WTC11 (cell line): ENCODE measurements around the gene DRD2. TPM values are rescaled to one million over a fixed set of nuclear protein-coding genes. Genes with fewer than 3 reads are reported as not detected.
A peak's percentile ranks its signal among the peaks of the same experiment; 100 is the strongest.

Experiments used
- ATAC-seq: fragments of 200-7000 bp; cut with Tn5 transposase; 2 replicates; pipeline ENCODE4 v1.10.0; 2021; ENCODE audit warnings: mild to moderate bottlenecking, moderate library complexity
- CTCF ChIA-PET: fragments of 300-600 bp; sonication (Branson Sonifier 250); formaldehyde crosslinking; loops from one replicate; lab custom pipeline; 2021; ENCODE audit warnings: antibody characterized with exemption; lab: Charles Lee
- POLR2A ChIA-PET: fragments of 350-600 bp; sonication (Branson Sonifier 250); formaldehyde crosslinking; loops from one replicate; lab custom pipeline; 2021; ENCODE audit warnings: antibody characterized with exemption; lab: Charles Lee
- DNase-seq: peaks from one replicate; pipeline ENCODE4 v3.0.0; 2021; ENCODE audit warnings: low spot score
- H3K27ac Mint-ChIP-seq: 2 replicates; pipeline ENCODE4 v1.8.0; 2021; ENCODE audit warnings: mixed read lengths
- H3K27me3 Mint-ChIP-seq: 2 replicates; pipeline ENCODE4 v1.8.0; 2021; ENCODE audit warnings: low read depth, mild to moderate bottlenecking, moderate library complexity, mixed read lengths
- H3K36me3 Mint-ChIP-seq: 2 replicates; pipeline ENCODE4 v1.8.0; 2021; ENCODE audit warnings: mixed read lengths
- H3K4me1 Mint-ChIP-seq: 2 replicates; pipeline ENCODE4 v1.8.0; 2022; ENCODE audit warnings: mixed read lengths
- H3K4me3 Mint-ChIP-seq: 2 replicates; pipeline ENCODE4 v1.8.0; 2021; ENCODE audit warnings: mild to moderate bottlenecking, moderate library complexity, mixed read lengths
- H3K9me3 Mint-ChIP-seq: 2 replicates; pipeline ENCODE4 v1.8.0; 2021; ENCODE audit warnings: mixed read lengths
- ATF1 ChIP-seq: sonication (generic); formaldehyde crosslinking; IDR thresholded peaks from 2 replicates; pipeline ENCODE4 v1.8.1; 2023; ENCODE audit warnings: mild to moderate bottlenecking, moderate library complexity, missing genetic modification reagents
- ATF2 ChIP-seq: sonication (generic); formaldehyde crosslinking; IDR thresholded peaks from 2 replicates; pipeline ENCODE4 v1.8.1; 2022; ENCODE audit warnings: low read depth, missing genetic modification reagents, borderline replicate concordance
- CREM ChIP-seq: sonication (generic); formaldehyde crosslinking; IDR thresholded peaks from 2 replicates; pipeline ENCODE4 v1.8.1; 2022; ENCODE audit warnings: mild to moderate bottlenecking, missing genetic modification reagents, moderate library complexity
- E2F4 ChIP-seq: sonication (generic); formaldehyde crosslinking; IDR thresholded peaks from 2 replicates; pipeline ENCODE4 v1.8.1; 2022; ENCODE audit warnings: low read depth, mild to moderate bottlenecking, moderate library complexity, missing genetic modification reagents, borderline replicate concordance
- EMX1 ChIP-seq: fragments of 250-450 bp; sonication (Bioruptor Pico); IDR thresholded peaks from 2 replicates; pipeline ENCODE4 v1.8.0; 2021; ENCODE audit warnings: mild to moderate bottlenecking
- JAZF1 ChIP-seq: fragments of 250-450 bp; sonication (Bioruptor Pico); IDR thresholded peaks from 2 replicates; pipeline ENCODE4 v1.9.0; 2021; ENCODE audit warnings: moderate library complexity, mild to moderate bottlenecking, inconsistent platforms
- MXD4 ChIP-seq: fragments of 250-450 bp; sonication (Bioruptor Pico); IDR thresholded peaks from 2 replicates; pipeline ENCODE4 v1.8.0; 2021; ENCODE audit warnings: mild to moderate bottlenecking, moderate library complexity, borderline replicate concordance
- MYBL2 ChIP-seq: sonication (generic); formaldehyde crosslinking; IDR thresholded peaks from 2 replicates; pipeline ENCODE4 v1.8.1; 2023; ENCODE audit warnings: mild to moderate bottlenecking, moderate library complexity, missing genetic modification reagents
- OVOL2 ChIP-seq: fragments of 250-450 bp; sonication (Bioruptor Pico); IDR thresholded peaks from 2 replicates; pipeline ENCODE4 v1.9.0; 2021; ENCODE audit warnings: mild to moderate bottlenecking, borderline replicate concordance
- RELA ChIP-seq: sonication (generic); formaldehyde crosslinking; IDR thresholded peaks from 2 replicates; pipeline ENCODE4 v1.8.1; 2022; ENCODE audit warnings: missing genetic modification reagents, mild to moderate bottlenecking, borderline replicate concordance
- RORB ChIP-seq: fragments of 250-450 bp; sonication (Bioruptor Pico); IDR thresholded peaks from 2 replicates; pipeline ENCODE4 v1.9.0; 2021; ENCODE audit warnings: mild to moderate bottlenecking
- SMAD4 ChIP-seq: sonication (generic); formaldehyde crosslinking; IDR thresholded peaks from 2 replicates; pipeline ENCODE4 v1.8.0; 2022; ENCODE audit warnings: mild to moderate bottlenecking, missing genetic modification reagents
- ZNF138 ChIP-seq: sonication (generic); formaldehyde crosslinking; conservative IDR thresholded peaks from 2 replicates; pipeline ENCODE4 v1.8.1; 2022; ENCODE audit warnings: mild to moderate bottlenecking, moderate library complexity, missing genetic modification reagents
- ZNF232 ChIP-seq: sonication (generic); formaldehyde crosslinking; IDR thresholded peaks from 2 replicates; pipeline ENCODE4 v1.8.0; 2022; ENCODE audit warnings: mild to moderate bottlenecking, missing genetic modification reagents
- ZNF281 ChIP-seq: sonication (generic); formaldehyde crosslinking; IDR thresholded peaks from 2 replicates; pipeline ENCODE4 v1.8.0; 2023; ENCODE audit warnings: mild to moderate bottlenecking, missing genetic modification reagents
- ZNF317 ChIP-seq: sonication (generic); formaldehyde crosslinking; IDR thresholded peaks from 2 replicates; pipeline ENCODE4 v1.8.1; 2023; ENCODE audit warnings: low read depth, mild to moderate bottlenecking, moderate library complexity, missing genetic modification reagents, borderline replicate concordance
- ZNF423 ChIP-seq: fragments of 250-450 bp; sonication (Bioruptor Pico); IDR thresholded peaks from 2 replicates; pipeline ENCODE4 v2.1.2; 2022; ENCODE audit warnings: mild to moderate bottlenecking, moderate library complexity
- total RNA-seq: library from RNA; stranded (reverse); gene quantifications from 3 replicates; pipeline ENCODE4 v1.2.3, GENCODE V29; 2021
- TF ChIP-seq, protein P1 (sequence below): sonication (generic); formaldehyde crosslinking; IDR thresholded peaks from 2 replicates; pipeline ENCODE4 v1.8.1; 2022; ENCODE audit warnings: mild to moderate bottlenecking, moderate library complexity, missing genetic modification reagents
- TF ChIP-seq, protein P2 (sequence below): sonication (generic); formaldehyde crosslinking; IDR thresholded peaks from 2 replicates; pipeline ENCODE4 v1.8.0; 2022; ENCODE audit warnings: mild to moderate bottlenecking, missing genetic modification reagents
- TF ChIP-seq, protein P3 (sequence below): fragments of 250-450 bp; sonication (Bioruptor Pico); IDR thresholded peaks from 2 replicates; pipeline ENCODE4 v2.1.2; 2022; ENCODE audit warnings: mild to moderate bottlenecking, moderate library complexity
- TF ChIP-seq, protein P4 (sequence below): fragments of 250-450 bp; sonication (Bioruptor Pico); IDR thresholded peaks from 2 replicates; pipeline ENCODE4 v1.9.0; 2021; ENCODE audit warnings: mild to moderate bottlenecking

DRD2 gene
- total RNA-seq, 1 experiment from 2014 or later: 0.20 TPM

- TF ChIP-seq E2F4 (CRISPR knock-in tag) (no peak), JAZF1 (CRISPR knock-in tag) (no peak), RORB (no peak), ZNF232 (no peak), CREM (no peak), OVOL2 (CRISPR knock-in tag) (no peak), MYBL2 (CRISPR knock-in tag) (no peak)
- TF ChIP-seq, all 79 proteins: peak for 0
Measured at GRCh38 chr11:113393501-113393985, 81.7 kb downstream of the DRD2 start (continued).

- CTCF ChIA-PET: no interaction called here
- Mint-ChIP-seq H3K27me3 (no peaks in the 10 kb centered on the region; the same call in none of the 2 replicates), H3K4me3 (no peak overlapping the region), H3K9me3 (no peaks in the 10 kb centered on the region), H3K4me1 (no peaks in the 10 kb centered on the region; the same call in 1 of the 2 replicates), H3K27ac (no peak overlapping the region), H3K36me3 (no peaks in the 10 kb centered on the region)
- DNase-seq (no peak), ATAC-seq (no peak)
- POLR2A ChIA-PET: no interaction called here
- TF ChIP-seq, protein P1, sequence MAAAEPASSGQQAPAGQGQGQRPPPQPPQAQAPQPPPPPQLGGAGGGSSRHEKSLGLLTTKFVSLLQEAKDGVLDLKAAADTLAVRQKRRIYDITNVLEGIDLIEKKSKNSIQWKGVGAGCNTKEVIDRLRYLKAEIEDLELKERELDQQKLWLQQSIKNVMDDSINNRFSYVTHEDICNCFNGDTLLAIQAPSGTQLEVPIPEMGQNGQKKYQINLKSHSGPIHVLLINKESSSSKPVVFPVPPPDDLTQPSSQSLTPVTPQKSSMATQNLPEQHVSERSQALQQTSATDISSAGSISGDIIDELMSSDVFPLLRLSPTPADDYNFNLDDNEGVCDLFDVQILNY (CRISPR knock-in tag): no peak
- TF ChIP-seq ATF1 (CRISPR knock-in tag): no peak
- TF ChIP-seq ZNF423: no peak
- TF ChIP-seq EMX1 (CRISPR knock-in tag): no peak
Measured at GRCh38 chr11:113392236-113392921, 82.8 kb downstream of the DRD2 start.

- Mint-ChIP-seq H3K36me3 (no peaks in the 10 kb centered on the region), H3K4me1 (peaks cover 12% of the 10 kb centered on the region), H3K9me3 (no peaks in the 10 kb centered on the region), H3K27ac (no peak overlapping the region), H3K4me3 (no peak overlapping the region), H3K27me3 (peaks cover 6% of the 10 kb centered on the region)
- DNase-seq (no peak), ATAC-seq (peak; percentile 16)
- CTCF ChIA-PET: interaction anchor here (1.3 to 1.4 kb wide), 2 partner anchors 149 to 151 kb away, joined by 3 read pairs; no protein-coding TSS in a partner anchor
- POLR2A ChIA-PET: no interaction called here
- TF ChIP-seq, protein P2, sequence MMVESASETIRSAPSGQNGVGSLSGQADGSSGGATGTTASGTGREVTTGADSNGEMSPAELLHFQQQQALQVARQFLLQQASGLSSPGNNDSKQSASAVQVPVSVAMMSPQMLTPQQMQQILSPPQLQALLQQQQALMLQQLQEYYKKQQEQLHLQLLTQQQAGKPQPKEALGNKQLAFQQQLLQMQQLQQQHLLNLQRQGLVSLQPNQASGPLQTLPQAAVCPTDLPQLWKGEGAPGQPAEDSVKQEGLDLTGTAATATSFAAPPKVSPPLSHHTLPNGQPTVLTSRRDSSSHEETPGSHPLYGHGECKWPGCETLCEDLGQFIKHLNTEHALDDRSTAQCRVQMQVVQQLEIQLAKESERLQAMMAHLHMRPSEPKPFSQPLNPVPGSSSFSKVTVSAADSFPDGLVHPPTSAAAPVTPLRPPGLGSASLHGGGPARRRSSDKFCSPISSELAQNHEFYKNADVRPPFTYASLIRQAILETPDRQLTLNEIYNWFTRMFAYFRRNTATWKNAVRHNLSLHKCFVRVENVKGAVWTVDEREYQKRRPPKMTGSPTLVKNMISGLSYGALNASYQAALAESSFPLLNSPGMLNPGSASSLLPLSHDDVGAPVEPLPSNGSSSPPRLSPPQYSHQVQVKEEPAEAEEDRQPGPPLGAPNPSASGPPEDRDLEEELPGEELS (CRISPR knock-in tag): no peak
- TF ChIP-seq, protein P3, sequence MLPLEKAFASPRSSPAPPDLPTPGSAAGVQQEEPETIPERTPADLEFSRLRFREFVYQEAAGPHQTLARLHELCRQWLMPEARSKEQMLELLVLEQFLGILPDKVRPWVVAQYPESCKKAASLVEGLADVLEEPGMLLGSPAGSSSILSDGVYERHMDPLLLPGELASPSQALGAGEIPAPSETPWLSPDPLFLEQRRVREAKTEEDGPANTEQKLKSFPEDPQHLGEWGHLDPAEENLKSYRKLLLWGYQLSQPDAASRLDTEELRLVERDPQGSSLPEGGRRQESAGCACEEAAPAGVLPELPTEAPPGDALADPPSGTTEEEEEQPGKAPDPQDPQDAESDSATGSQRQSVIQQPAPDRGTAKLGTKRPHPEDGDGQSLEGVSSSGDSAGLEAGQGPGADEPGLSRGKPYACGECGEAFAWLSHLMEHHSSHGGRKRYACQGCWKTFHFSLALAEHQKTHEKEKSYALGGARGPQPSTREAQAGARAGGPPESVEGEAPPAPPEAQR (CRISPR knock-in tag): no peak
- TF ChIP-seq ZNF138 (no peak), ZNF281 (no peak), RELA (no peak), ATF2 (CRISPR knock-in tag) (no peak), ZNF317 (no peak), SMAD4 (no peak), MXD4 (CRISPR knock-in tag) (no peak), EMX1 (CRISPR knock-in tag) (no peak)
- TF ChIP-seq, protein P4, sequence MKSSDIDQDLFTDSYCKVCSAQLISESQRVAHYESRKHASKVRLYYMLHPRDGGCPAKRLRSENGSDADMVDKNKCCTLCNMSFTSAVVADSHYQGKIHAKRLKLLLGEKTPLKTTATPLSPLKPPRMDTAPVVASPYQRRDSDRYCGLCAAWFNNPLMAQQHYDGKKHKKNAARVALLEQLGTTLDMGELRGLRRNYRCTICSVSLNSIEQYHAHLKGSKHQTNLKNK (CRISPR knock-in tag): no peak
Measured at GRCh38 chr11:113389272-113389671, 85.9 kb downstream of the DRD2 start.
